ENCODE measurements around the gene ANKRD44. TPM values are rescaled to one million over a fixed set of nuclear protein-coding genes. Genes with fewer than 3 reads are reported as not detected.

Gene ANKRD44
- total and polyA plus RNA-seq, 12 donors, result 1.1 to 20.1 (median 6.9) TPM

GRCh38 chr2:197144183-197144582, 166.4 kb downstream of the ANKRD44 start:
- 86 to 87% methylated on average over 1 of the region's 1 CpG for WGBS, 2 donors
- no peak for DNase-seq
- Histone ChIP-seq H3K27ac (peak overlapping the region in 1 of 10 donors; percentile 16), H3K4me1 (peaks cover 0 to 55% (median 0%) of the 10 kb centered on the region in 9 donors), H3K36me3 (peaks cover 0 to 8% (median 0%) of the 10 kb centered on the region in 9 donors), H3K9me3 (no peaks in the 10 kb centered on the region), H3K4me3 (no peak overlapping the region), H3K27me3 (no peaks in the 10 kb centered on the region)
- TF ChIP-seq CTCF (IDR thresholded peaks at IDR 0.05), result no peak
- intact Hi-C loops (cut with DNase I), result no loop called here
- no peak for ATAC-seq

- TF ChIP-seq CTCF (IDR thresholded peaks at IDR 0.05), result no peak
- Histone ChIP-seq H3K4me3 (no peak overlapping the region), H3K36me3 (peaks cover 0 to 8% (median 0%) of the 10 kb centered on the region in 9 donors), H3K9me3 (no peaks in the 10 kb centered on the region), H3K27me3 (no peaks in the 10 kb centered on the region), H3K27ac (peak overlapping the region in 1 of 10 donors; percentile 58), H3K4me1 (peaks cover 0 to 71% (median 0%) of the 10 kb centered on the region in 9 donors)
- intact Hi-C loops (cut with DNase I), result no loop called here
- ATAC-seq, result no peak
- DNase-seq, result no peak
- 58 to 75% methylated on average over 2 of the region's 2 CpGs for WGBS, 2 donors
Measured at GRCh38 chr2:197141702-197142473, 168.7 kb downstream of the ANKRD44 start.

- H3K27ac ChIP-seq, result no peak overlapping the region
- no peaks in the 10 kb centered on the region for H3K9me3 ChIP-seq
- H3K4me3 ChIP-seq, result no peak overlapping the region
- TF ChIP-seq CTCF (IDR thresholded peaks at IDR 0.05), result no peak
- H3K36me3 ChIP-seq, result peaks cover 0 to 3% (median 0%) of the 10 kb centered on the region in 9 donors
- H3K27me3 ChIP-seq, result no peaks in the 10 kb centered on the region
- H3K4me1 ChIP-seq, result peaks cover 0 to 56% (median 0%) of the 10 kb centered on the region in 9 donors
- 90% methylated on average over 1 of the region's 1 CpG for WGBS, 2 donors
- intact Hi-C loops (cut with DNase I), result no loop called here
- ATAC-seq (no peak), DNase-seq (no peak)
Measured at GRCh38 chr2:197140045-197140444, 170.5 kb downstream of the ANKRD44 start.

GRCh38 chr2:197138506-197138905, 172.1 kb downstream of the ANKRD44 start:
- no peak overlapping the region for H3K4me3 ChIP-seq
- H3K9me3 ChIP-seq, result no peaks in the 10 kb centered on the region
- H3K27ac ChIP-seq, result no peak overlapping the region
- H3K27me3 ChIP-seq, result no peaks in the 10 kb centered on the region
- WGBS, 2 donors, result 92 to 94% methylated on average over 3 of the region's 3 CpGs
- no peak for ATAC-seq
- no peak for DNase-seq
- H3K4me1 ChIP-seq, result peaks cover 0 to 49% (median 0%) of the 10 kb centered on the region in 9 donors
- H3K36me3 ChIP-seq, result peaks cover 0 to 6% (median 0%) of the 10 kb centered on the region in 9 donors
- no peak for TF ChIP-seq CTCF (IDR thresholded peaks at IDR 0.05)
- intact Hi-C loops (cut with DNase I), result loop anchor here in 1 of 10 donors (2.0 kb wide), 1 partner anchor 28 kb away; no protein-coding TSS in a partner anchor
